ENCODE results near the gene CERS4.
"Not testable (repeated sequence)": the region's sequence is repeated elsewhere in the genome, so short reads cannot be mapped to it uniquely, and the experiment has no call there.

The CERS4 gene

GRCh38 chr19:8241646-8242045, 32.5 kb downstream of the CERS4 start:
- H3K27ac ChIP-seq: no peak overlapping the region
- TF ChIP-seq CTCF (IDR thresholded peaks at IDR 0.05) (no peak), ZFX (IDR thresholded peaks at IDR 0.05; ENCODE audit: borderline replicate concordance) (no peak)

GRCh38 chr19:8242211-8242821, 33.1 kb downstream of the CERS4 start:
- no peak for TF ChIP-seq CTCF (IDR thresholded peaks at IDR 0.05)
- TF ChIP-seq ZFX (IDR thresholded peaks at IDR 0.05; ENCODE audit: borderline replicate concordance): no peak
- H3K27ac ChIP-seq: no peak overlapping the region

- no peak overlapping the region for H3K27ac ChIP-seq
Observed at GRCh38 chr19:8243146-8243545, 34.0 kb downstream of the CERS4 start.

GRCh38 chr19:8244442-8244841, 35.3 kb downstream of the CERS4 start:
- no peak overlapping the region for H3K27ac ChIP-seq
- TF ChIP-seq ZFX (IDR thresholded peaks at IDR 0.05; ENCODE audit: borderline replicate concordance) (no peak), CTCF (IDR thresholded peaks at IDR 0.05) (no peak)

More at GRCh38 chr19:8243146-8243545, 34.0 kb downstream of the CERS4 start:
- TF ChIP-seq CTCF (IDR thresholded peaks at IDR 0.05) (no peak), ZFX (IDR thresholded peaks at IDR 0.05; ENCODE audit: borderline replicate concordance) (no peak)

GRCh38 chr19:8245869-8246835, 37.0 kb downstream of the CERS4 start:
- no peak overlapping the region for H3K27ac ChIP-seq
- TF ChIP-seq CTCF (IDR thresholded peaks at IDR 0.05): no peak
- no peak for TF ChIP-seq ZFX (IDR thresholded peaks at IDR 0.05; ENCODE audit: borderline replicate concordance)

GRCh38 chr19:8247129-8247890, 38.1 kb downstream of the CERS4 start:
- not testable (repeated sequence) for H3K27ac ChIP-seq
